Measurements from ENCODE around the gene C2CD5.

Gene C2CD5

DNA sequence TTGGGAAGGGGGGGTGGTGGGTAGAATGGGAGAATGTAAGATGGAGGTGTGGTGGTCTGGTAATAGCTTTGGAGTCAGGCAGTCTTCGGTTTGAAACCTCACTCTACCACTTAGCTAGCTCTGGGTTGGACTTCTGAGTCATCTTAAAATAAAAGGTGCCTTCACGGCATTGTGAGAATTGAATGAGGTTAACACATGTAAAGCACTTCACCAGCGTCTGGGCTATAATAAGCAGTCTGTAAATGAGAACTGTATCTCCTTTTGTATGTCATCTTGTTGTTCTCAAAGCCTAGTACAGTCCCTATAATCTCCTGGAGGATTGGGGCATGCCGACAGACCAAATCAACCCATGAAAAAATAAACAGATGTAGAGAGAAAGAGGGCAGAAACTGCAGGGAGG lies 11.2 kb downstream of the C2CD5 start:
- Mint-ChIP-seq H3K36me3 (ENCODE audit: low read depth) (peaks cover 57% of the 10 kb centered on the region), H3K27ac (no peak overlapping the region), H3K27me3 (ENCODE audit: low read depth, poor library complexity) (no peaks in the 10 kb centered on the region), H3K9me3 (peaks cover 20% of the 10 kb centered on the region), H3K4me1 (no peaks in the 10 kb centered on the region), H3K4me3 (no peak overlapping the region)
- no peak for DNase-seq
- TF ChIP-seq CTCF (IDR thresholded peaks at IDR 0.05): no peak

- no peaks in the 10 kb centered on the region for H3K27me3 Mint-ChIP-seq (ENCODE audit: low read depth, poor library complexity)
- DNase-seq: no peak
- no peak overlapping the region for H3K27ac Mint-ChIP-seq
- H3K4me3 Mint-ChIP-seq: no peak overlapping the region
- H3K4me1 Mint-ChIP-seq: no peaks in the 10 kb centered on the region
- TF ChIP-seq CTCF (IDR thresholded peaks at IDR 0.05): no peak
- H3K36me3 Mint-ChIP-seq (ENCODE audit: low read depth): peaks cover 54% of the 10 kb centered on the region
- peaks cover 20% of the 10 kb centered on the region for H3K9me3 Mint-ChIP-seq
Measured at GRCh38 chr12:22532317-22532716, 12.0 kb downstream of the C2CD5 start.

- no peak for TF ChIP-seq CTCF (IDR thresholded peaks at IDR 0.05)
- peaks cover 20% of the 10 kb centered on the region for H3K9me3 Mint-ChIP-seq
- DNase-seq: no peak
- H3K4me1 Mint-ChIP-seq: no peaks in the 10 kb centered on the region
- peaks cover 49% of the 10 kb centered on the region for H3K36me3 Mint-ChIP-seq (ENCODE audit: low read depth)
- H3K27ac Mint-ChIP-seq: no peak overlapping the region
- H3K4me3 Mint-ChIP-seq: no peak overlapping the region
- no peaks in the 10 kb centered on the region for H3K27me3 Mint-ChIP-seq (ENCODE audit: low read depth, poor library complexity)
Measured at GRCh38 chr12:22531205-22531604, 13.1 kb downstream of the C2CD5 start.

DNA sequence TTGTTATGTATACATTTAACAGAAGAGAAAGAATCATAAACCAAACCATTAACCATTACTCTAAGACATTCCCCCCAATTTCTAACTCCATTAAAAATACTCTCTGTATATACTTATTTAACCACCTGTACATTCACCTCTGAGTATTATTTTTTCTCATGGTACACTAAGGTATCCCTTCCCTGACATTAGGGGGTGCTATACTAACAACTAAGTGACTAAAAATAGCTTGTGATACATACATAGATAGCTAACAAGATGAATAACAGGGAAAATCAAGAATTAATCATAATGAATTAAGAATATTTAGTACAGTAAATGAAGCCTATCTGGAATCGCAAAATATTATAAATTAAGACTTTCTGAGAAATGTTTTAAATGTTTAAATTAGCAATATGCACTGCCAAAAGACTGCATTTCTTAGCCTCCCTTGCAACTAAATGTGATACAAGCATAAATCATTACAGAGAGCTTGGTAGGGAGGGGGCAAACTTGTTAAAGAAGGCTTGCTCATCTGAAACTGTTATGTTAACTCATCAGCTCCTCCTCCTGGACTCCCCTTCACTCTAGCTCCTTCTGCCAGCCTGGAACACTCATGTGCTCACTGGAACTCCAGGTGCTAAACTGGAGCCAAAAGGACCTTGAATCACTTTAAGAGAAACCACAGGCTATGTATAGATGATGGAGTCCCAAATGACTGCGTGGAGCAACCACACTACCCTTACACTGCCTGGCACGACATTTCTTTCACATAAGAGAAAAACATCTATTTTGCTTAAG lies 14.9 kb downstream of the C2CD5 start:
- peak overlapping the region; percentile 29 for H3K27ac Mint-ChIP-seq
- H3K9me3 Mint-ChIP-seq: peaks cover 20% of the 10 kb centered on the region
- H3K27me3 Mint-ChIP-seq (ENCODE audit: low read depth, poor library complexity): no peaks in the 10 kb centered on the region
- no peaks in the 10 kb centered on the region for H3K4me1 Mint-ChIP-seq
- peaks cover 47% of the 10 kb centered on the region for H3K36me3 Mint-ChIP-seq (ENCODE audit: low read depth)
- no peak for DNase-seq
- H3K4me3 Mint-ChIP-seq: no peak overlapping the region
- peak; percentile 34 for TF ChIP-seq CTCF (IDR thresholded peaks at IDR 0.05)

GRCh38 chr12:22527999-22528398 lies 16.3 kb downstream of the C2CD5 start:
- Mint-ChIP-seq H3K27ac (no peak overlapping the region), H3K27me3 (ENCODE audit: low read depth, poor library complexity) (no peaks in the 10 kb centered on the region), H3K4me3 (no peak overlapping the region), H3K4me1 (no peaks in the 10 kb centered on the region), H3K9me3 (peaks cover 19% of the 10 kb centered on the region), H3K36me3 (ENCODE audit: low read depth) (peaks cover 45% of the 10 kb centered on the region)
- TF ChIP-seq CTCF (IDR thresholded peaks at IDR 0.05): no peak
- DNase-seq: no peak

- Mint-ChIP-seq H3K4me1 (no peaks in the 10 kb centered on the region), H3K27ac (no peak overlapping the region), H3K9me3 (peaks cover 10% of the 10 kb centered on the region), H3K36me3 (ENCODE audit: low read depth) (peaks cover 40% of the 10 kb centered on the region), H3K4me3 (no peak overlapping the region), H3K27me3 (ENCODE audit: low read depth, poor library complexity) (no peaks in the 10 kb centered on the region)
- no peak for DNase-seq
- no peak for TF ChIP-seq CTCF (IDR thresholded peaks at IDR 0.05)
Measured at GRCh38 chr12:22526836-22527235, 17.5 kb downstream of the C2CD5 start.
